NCI-H524 (cell line): ENCODE data around the gene SHISA2.

ENCODE experiments used
- DNase-seq, 2 experiments: peaks; one replicate each; lab custom pipeline; 2025; lab: John Stamatoyannopoulos, UW

Gene SHISA2

DNA sequence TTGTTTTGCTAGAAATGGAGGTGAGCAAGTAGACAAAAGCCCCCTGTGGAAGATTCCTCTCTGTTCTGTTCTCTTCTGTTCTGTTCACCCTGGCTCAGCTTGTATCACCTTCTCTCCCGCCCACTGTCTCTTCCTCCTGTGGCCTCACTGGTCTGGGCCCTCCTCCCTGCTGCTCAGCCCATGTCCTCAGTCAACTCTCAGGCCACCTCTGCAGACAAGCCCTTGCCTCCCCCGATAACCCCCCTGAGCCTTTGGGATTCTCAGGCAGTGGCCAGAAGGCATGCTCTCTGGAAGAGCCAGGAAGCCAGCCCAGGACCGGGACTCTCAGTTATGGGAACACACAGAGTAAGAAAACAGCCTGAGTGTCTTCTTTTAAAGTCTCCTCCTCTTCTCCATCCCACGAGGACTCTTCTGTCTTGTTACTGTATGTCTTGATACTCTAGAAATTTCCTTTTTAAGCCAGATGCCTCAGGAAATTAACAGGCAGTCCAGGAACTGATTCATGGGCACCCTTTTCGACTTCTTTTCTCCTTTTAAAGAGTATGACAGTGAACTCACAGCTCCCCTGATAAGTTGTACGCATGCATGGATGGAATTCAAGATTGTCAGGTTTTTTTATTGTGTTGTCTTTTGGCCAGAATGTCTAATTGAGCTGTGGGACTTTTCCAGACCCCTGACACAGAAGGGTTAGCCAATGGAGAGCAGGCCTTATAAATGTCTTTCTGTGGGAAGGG lies 33.7 kb downstream of the SHISA2 start:
- no peak for DNase-seq

DNA sequence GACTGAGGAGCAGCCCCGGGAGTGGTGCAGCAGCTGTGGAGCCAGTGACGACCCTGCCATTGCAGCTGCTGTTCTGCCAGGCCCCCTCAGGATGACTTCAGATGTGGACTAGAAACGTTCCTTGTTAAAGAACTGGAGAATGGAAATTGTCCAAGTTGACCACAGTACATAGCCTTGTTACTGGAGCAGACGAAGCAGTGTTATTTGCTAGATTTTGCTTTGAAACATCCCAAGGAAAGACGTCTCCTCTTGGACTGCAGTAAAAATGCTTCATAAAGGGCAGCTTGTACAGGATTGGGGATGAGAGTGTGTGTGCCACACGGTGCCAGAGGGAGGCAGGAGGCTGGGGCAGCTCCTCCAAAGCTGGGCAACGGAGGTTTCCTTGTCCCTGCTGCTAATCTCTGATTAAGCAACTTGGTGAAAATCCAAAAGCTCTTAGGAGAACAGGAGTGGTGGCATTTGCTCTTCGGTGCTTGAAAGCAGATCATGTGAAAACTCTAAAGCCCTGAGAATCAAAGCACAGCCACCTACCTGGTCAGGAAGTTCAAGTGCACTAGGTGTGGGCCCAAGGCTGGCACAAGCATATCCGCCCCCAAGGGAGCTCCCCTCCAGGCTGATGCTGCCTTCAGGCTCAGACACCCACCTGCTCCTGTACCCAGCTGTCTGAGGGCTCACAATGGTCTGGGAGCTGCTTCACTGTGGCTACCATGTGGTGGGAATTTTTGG lies 34.5 kb downstream of the SHISA2 start:
- no peak for DNase-seq

DNA sequence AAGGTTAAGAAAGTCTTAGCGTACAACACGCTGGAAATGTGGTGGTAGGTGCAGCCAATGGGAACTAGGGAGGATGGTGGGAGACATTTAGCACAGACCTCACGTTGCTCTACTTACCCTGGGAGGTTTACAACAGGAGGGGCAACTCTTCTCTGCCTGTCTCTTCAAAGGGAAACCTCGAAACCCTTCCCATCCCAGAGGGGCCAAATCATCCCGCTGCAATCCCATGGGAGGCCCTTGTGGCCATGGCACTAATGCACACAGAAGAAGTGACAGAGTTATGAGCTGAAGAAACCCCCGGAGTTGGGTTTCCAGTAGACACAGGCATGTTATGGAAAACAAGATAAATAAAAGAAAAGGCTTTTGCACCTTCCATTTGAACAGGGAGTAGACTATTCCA lies 35.6 kb downstream of the SHISA2 start:
- DNase-seq: no peak

DNA sequence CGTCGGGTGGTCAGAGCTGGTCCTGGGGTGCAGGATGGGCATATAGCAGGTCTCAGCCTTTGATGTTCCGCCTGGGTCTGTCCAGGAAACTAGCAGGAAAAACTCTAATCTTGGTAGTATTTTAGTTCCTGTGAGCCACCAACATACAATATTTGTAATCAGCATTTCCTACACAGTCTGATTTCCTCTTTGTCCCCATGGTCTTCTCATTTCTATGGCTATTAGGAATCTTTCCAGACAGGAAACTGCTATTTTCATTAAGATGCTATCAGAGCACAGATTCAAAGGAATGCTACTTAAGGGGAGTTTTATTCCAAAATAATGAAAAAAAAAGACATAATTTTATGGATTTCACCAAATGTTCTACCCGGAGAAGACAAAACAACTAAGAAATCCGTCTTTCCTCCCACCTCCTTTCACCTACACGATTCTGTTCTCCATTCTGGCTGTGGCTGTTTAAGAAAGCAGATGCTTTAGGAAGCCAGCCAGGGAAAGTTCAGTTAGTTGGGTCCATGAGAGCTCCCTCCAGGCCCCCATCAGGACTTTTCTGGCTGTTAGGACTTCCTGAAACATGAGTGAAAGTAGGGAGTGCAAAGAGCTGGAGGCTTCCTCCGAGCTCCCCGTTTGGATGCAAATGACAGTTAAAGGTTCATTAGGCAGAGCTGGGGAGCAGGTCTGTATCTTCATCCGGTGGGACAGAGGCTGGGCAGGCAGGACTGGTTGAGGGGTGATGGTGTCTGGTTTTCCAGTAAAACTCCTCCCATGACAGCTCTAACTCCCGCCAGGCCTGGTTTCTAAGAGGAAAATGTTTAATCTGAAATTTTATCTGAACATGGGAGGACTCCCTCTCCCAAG lies 36.3 kb downstream of the SHISA2 start:
- no peak for DNase-seq

DNA sequence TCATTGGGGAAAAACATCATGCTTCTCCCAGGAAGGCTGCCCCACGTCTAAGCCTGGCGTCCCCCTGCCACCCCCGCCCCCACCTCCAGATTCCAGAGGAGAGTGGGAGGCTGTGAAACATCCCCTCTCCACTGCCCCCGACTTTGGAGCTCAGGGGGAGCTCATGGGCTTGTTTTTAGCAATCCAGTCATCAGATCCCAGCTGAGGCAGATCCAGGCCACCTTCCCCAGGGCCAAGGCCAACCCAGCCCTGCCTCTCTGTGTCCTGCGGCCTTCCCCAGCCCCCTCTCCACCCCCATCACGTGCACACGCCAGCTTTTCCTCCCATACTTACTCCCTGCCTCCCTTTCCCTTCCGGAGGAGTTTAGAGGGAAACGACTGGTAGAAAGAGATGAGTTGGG lies 38.8 kb downstream of the SHISA2 start:
- DNase-seq: no peak

DNA sequence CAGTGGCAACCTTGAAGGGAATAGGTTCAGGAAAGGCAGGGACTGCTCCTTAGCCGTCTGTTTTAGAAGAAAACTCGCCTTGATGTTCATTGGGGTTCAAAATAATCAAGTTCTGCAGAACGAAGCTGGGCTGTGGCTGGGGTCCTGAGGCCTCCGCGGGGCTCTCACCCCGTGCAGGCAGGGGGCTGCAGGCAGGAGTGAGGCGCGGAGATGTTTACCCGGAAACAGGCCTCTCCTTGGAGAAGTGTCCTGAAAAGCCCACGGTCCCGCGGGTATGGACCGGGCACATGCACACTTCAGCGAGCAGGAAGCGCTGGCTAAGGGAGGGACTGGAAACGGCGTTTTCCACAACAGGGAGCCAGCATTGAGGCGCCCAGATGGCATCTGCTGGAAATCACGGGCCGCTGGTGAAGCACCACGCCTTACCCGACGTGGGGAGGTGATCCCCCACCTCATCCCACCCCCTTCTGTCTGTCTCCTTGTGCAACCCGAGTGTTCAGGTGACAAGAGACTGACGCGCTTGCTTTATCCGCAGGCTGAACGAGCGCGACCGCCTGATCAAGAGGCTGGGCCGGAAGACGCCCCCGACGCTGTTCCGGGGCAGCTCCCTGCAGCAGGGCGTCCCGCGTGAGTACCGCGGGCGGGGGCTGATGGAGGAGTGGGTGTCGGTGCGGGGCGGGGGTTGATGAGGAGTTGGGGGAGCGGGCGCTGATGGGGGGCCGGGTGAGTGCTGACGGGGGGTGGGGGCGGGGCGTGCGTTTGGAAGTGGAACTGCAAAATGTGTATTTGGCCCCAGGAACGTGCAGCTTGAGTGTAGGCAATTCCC lies 39.6 kb downstream of the SHISA2 start:
- DNase-seq: no peak

DNA sequence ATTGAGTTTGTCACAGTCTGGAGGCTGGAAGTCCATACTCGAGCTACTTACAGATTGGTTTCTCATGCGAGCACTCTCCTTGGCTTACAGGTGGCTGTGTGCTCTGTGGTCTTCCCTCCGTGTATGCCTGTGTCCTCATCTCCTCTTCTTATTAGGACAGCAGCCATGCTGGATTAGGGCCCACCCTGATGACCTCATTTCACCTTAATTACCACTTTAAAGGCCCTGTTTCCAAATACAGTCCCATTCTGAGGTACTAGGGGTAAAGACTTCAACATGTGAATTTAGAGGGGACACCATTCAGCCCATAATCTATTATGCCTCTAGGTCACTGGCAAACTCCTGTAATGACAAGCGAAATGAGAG lies 40.6 kb downstream of the SHISA2 start:
- DNase-seq: no peak

DNA sequence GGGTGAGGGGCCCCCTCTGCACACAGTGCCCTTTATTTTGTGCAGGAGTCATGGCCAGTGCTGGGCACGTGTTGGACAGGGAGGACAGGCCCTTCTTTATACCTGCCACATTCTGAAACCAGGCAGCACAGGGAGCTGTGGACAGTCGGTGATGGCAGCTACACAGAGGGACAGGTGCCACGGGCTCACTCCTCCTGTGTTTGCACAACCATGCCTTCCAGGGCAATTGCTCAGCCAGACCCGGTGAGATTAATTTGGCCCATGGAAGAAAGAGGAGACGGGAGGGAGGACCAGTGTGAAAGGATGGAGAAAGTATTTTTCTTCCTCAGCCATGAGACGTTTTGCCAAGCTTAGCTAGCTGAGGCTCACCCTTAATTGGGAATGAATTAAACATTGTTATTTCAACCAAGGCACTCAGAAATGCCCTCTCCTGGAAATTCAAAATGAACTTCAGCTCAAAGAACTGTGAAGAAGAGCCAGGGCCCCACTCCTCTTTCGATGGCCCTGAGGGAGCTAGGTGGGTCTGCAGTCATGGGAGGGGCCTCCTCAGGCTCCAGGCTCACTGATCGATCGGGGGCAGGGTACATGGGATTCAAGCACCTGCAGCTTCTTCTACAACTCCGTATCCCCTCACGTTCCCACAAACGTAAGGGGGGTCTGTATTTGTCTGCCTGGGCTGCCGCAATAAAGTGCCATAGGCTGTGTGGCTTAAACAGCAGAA lies 41.2 kb downstream of the SHISA2 start:
- DNase-seq: no peak

DNA sequence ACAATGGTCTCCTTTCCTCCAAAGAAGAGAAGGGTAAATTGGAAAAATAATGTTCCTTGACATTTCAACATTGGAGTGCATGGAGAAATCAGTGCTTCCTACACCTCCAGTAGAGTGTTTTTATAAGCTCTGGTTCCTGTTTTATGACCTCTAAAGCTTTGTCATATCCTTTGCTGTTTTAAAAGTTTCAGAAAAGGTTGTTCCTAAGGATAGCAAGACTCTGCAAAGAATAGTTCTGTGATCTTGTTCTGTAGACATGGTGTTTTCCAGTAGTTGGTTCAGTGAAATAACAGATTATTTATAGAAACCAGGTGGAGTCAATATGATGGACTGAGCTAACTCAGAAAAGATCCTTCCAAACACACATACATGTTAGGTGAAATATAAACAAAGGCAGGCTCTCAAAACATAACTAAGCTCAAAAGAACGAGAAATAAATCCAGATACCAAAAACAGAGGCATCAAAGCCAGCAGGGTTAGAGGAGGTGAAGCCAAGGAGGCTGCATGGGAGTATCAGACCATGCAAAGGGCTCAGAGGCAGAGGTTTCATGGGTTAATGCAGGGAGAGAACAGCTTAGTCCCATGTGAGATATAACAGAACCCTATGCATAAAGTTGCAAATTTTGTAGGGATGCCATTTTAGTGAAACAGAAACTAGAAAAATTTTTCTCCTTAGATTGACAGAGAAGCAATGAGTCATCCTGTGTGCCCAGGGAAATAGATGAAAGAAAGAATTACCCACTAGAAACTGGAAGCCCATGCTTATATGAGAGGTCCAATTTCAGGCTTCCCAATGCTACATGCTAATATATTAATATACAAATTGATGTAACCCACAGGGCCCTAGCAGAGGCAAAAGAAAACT lies 44.3 kb downstream of the SHISA2 start:
- DNase-seq: no peak
